ENCODE measurements around the gene DCC.

DNA sequence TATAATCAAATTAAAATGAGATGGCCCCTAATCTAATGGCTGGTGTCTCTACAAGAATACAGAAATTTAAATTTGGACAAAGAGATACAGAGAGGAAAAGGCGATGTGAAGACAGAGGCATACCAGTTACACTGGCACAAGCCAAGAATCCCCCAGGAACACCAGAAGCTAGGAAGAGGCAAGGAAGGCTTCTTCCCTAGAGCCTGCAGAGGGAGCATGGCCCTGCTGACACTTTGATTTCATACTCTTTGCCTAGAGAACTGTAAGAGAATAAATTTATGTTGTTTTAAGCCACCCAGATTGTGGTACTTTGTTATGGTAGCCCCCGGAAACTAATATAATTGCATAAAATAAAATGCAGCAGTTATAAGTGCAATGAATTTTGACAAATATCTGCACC is 1213.0 kb downstream of the DCC start:
- TF ChIP-seq CTCF (IDR thresholded peaks at IDR 0.05 in 2 of 3, conservative IDR thresholded peaks at IDR 0.05 in 1 of 3; ENCODE audit: borderline replicate concordance in 1 of 3, insufficient read depth in 1 of 3, low read depth in 2 of 3, low read length in 2 of 3) (no peak), ELF1 (IDR thresholded peaks at IDR 0.05; ENCODE audit: borderline replicate concordance, low read depth) (no peak), TCF7L2 (IDR thresholded peaks at IDR 0.05; ENCODE audit: borderline replicate concordance, extremely low read depth, insufficient read depth, insufficient read length) (no peak), EZH2 (IDR thresholded peaks at IDR 0.05) (no peak), JUND (IDR thresholded peaks at IDR 0.05) (no peak), POLR2AphosphoS5 (IDR thresholded peaks at IDR 0.05; ENCODE audit: low read depth, low read length) (no peak), POLR2A (IDR thresholded peaks at IDR 0.05; ENCODE audit: borderline replicate concordance, extremely low read depth, insufficient read depth, insufficient read length) (no peak), EZH2phosphoT487 (IDR thresholded peaks at IDR 0.05; ENCODE audit: borderline replicate concordance) (no peak), REST (IDR thresholded peaks at IDR 0.05; ENCODE audit: low read depth) (no peak)
- TF ChIP-seq, protein P1, sequence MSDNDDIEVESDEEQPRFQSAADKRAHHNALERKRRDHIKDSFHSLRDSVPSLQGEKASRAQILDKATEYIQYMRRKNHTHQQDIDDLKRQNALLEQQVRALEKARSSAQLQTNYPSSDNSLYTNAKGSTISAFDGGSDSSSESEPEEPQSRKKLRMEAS (IDR thresholded peaks at IDR 0.05) = no peak

Data from HCT116 (cell line).